Lower leg skin (tissue), 3 donors: ENCODE results near the gene PDLIM7.

Experiments
- POLR2A ChIP-seq, 2 donors: fragments of 450-650 bp; IDR thresholded peaks; one replicate each; pipeline ENCODE4 v1.6.1; 2016 to 2017; ENCODE audit warnings: antibody characterized with exemption in 2 of 2, mild to moderate bottlenecking in 1 of 2, moderate library complexity in 1 of 2
- TF ChIP-seq, protein P1 (sequence below), 3 donors: fragments of 450-650 bp; IDR thresholded peaks; one replicate each; pipeline ENCODE4 v1.5.1; 2016; ENCODE audit warnings: antibody characterized with exemption in 3 of 3, mild to moderate bottlenecking in 3 of 3, moderate library complexity in 2 of 3

DNA sequence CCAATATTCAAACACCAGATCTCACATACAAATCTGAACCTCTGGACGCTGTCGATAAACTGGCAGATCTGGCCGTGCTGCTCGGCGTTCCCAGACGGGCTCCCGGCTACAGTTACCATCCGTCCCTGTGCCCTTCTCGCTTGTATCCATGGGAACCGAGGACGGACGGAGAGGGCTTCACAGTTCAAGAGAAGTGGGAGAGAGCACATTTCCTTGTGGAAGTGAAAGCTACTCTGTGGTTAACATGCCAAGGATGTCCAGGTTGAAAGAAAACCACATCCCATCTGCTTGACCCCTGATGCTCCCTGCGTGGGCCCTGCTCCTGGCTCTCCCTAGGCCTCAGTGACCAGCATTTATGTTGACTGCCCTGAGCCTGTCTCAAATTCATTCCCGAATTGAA, 17.6 kb downstream of the PDLIM7 start:
- TF ChIP-seq, protein P1, sequence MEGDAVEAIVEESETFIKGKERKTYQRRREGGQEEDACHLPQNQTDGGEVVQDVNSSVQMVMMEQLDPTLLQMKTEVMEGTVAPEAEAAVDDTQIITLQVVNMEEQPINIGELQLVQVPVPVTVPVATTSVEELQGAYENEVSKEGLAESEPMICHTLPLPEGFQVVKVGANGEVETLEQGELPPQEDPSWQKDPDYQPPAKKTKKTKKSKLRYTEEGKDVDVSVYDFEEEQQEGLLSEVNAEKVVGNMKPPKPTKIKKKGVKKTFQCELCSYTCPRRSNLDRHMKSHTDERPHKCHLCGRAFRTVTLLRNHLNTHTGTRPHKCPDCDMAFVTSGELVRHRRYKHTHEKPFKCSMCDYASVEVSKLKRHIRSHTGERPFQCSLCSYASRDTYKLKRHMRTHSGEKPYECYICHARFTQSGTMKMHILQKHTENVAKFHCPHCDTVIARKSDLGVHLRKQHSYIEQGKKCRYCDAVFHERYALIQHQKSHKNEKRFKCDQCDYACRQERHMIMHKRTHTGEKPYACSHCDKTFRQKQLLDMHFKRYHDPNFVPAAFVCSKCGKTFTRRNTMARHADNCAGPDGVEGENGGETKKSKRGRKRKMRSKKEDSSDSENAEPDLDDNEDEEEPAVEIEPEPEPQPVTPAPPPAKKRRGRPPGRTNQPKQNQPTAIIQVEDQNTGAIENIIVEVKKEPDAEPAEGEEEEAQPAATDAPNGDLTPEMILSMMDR (IDR thresholded peaks at IDR 0.05) = no peak
- TF ChIP-seq POLR2A (IDR thresholded peaks at IDR 0.05) = no peak
